A673 (cell line): Measurements from ENCODE around the gene RHBDD3. TPM values are rescaled to one million over a fixed set of nuclear protein-coding genes. Genes with fewer than 3 reads are reported as not detected.
"Not testable (repeated sequence)": the region's sequence is repeated elsewhere in the genome, so short reads cannot be mapped to it uniquely, and the experiment has no call there.

Source experiments
- BruUV-seq: library from RNA; stranded (reverse); fragments of 400-500 nt; replicated peaks from 2 replicates; lab custom pipeline; 2021; lab: Mats Ljungman, UMichigan
- CTCF ChIA-PET: fragments of 300-600 bp; sonication (Branson Sonifier 250); formaldehyde crosslinking; loops from one replicate; lab custom pipeline; 2022; ENCODE audit warnings: antibody characterized with exemption; lab: Charles Lee
- POLR2A ChIA-PET: fragments of 300-600 bp; sonication (Branson Sonifier 250); formaldehyde crosslinking; loops from one replicate; lab custom pipeline; 2022; ENCODE audit warnings: antibody characterized with exemption; ENCODE audit not compliant: low non-redundant PET; lab: Charles Lee
- DNase-seq: peaks from one replicate; pipeline ENCODE4 v3.0.0-alpha.2; 2015; ENCODE audit warnings: low spot score
- H3K27ac ChIP-seq: fragments of 200-600 bp; sonication (generic); 2 replicates; pipeline ENCODE4 v1.5.1; 2016; ENCODE audit warnings: mixed run types, low read depth, mild to moderate bottlenecking, mixed read lengths, antibody characterized with exemption, low read length; ENCODE audit not compliant: poor library complexity, severe bottlenecking
- H3K27me3 ChIP-seq: fragments of 200-600 bp; sonication (generic); replicated peaks from 2 replicates; pipeline ENCODE4 v1.6.1; 2017; ENCODE audit warnings: mixed run types, low read depth, mild to moderate bottlenecking, mixed read lengths, antibody characterized with exemption, low read length; ENCODE audit not compliant: insufficient read depth, poor library complexity
- H3K36me3 ChIP-seq: fragments of 200-600 bp; sonication (generic); 2 replicates; pipeline ENCODE4 v1.6.1; 2016; ENCODE audit warnings: mixed run types, mild to moderate bottlenecking, mixed read lengths, antibody characterized with exemption, low read length; ENCODE audit not compliant: insufficient read depth, poor library complexity, severe bottlenecking
- H3K4me1 ChIP-seq: fragments of 200-600 bp; sonication (generic); 2 replicates; pipeline ENCODE4 v1.6.1; 2017; ENCODE audit warnings: mixed run types, mild to moderate bottlenecking, mixed read lengths, antibody characterized with exemption, low read length; ENCODE audit not compliant: insufficient read depth, poor library complexity, severe bottlenecking
- H3K4me3 ChIP-seq: fragments of 200-600 bp; sonication (generic); 2 replicates; pipeline ENCODE4 v1.5.1; 2016; ENCODE audit warnings: low read depth, mixed run types, mild to moderate bottlenecking, mixed read lengths, low read length; ENCODE audit not compliant: poor library complexity, severe bottlenecking
- H3K9me3 ChIP-seq: fragments of 200-600 bp; sonication (generic); 2 replicates; pipeline ENCODE4 v1.6.1; 2016; ENCODE audit warnings: mixed run types, low read depth, mild to moderate bottlenecking, mixed read lengths, antibody characterized with exemption, low read length; ENCODE audit not compliant: poor library complexity, severe bottlenecking
- EZH2 ChIP-seq: fragments of 200-600 bp; sonication (generic); IDR thresholded peaks from 2 replicates; pipeline ENCODE4 v1.6.1; 2017; ENCODE audit warnings: borderline replicate concordance, low read depth, mild to moderate bottlenecking, mixed read lengths, antibody characterized with exemption, low read length; ENCODE audit not compliant: poor library complexity, severe bottlenecking
- intact Hi-C: fragments of 100-400 bp; cut with micrococcal nuclease; formaldehyde crosslinking; loops from one replicate; pipeline ENCODE4 v1.10.0; 2022; ENCODE audit not compliant: unreplicated experiment
- total RNA-seq: library from RNA; stranded (reverse); gene quantifications from 2 replicates; pipeline ENCODE4 v1.2.3, GENCODE V29; 2021
- TF ChIP-seq, protein P1 (sequence below): fragments of 300-800, 200-600 bp; sonication (generic); conservative IDR thresholded peaks from 2 replicates; pipeline ENCODE4 v1.5.1; 2017; ENCODE audit warnings: low read depth, mild to moderate bottlenecking, antibody characterized with exemption, low read length, moderate library complexity, mixed read lengths

RHBDD3 gene
- total RNA-seq, 1 experiment from 2014 or later: 84.0 TPM

DNA sequence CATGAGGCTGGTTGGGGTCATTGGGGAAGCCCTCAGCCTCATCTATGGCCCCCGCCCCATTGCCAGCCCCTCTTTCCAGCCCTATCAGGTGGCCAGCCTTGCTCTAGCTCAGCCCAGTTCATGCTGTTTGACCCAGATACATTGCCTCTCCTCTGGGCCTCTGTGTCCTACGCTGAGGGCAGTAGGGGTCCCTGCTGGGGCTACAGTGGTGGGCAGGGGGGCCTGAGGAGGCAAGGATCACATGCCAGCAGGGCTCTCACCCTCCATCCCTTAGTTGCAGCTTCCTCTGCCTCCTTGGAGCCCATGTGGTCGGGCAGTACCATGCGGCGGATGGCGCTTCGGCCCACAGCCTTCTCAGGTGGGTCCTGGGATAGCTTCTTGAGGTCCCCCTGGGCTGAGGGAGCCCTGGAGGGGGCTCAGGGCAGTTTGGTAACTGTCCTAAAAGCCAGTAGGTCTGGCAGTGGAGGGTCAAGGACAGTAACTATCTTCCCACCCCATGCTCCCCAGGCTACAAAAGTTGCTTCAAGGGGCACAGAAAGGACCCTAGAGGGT, 42.8 kb downstream of the RHBDD3 start:
- H3K27me3 ChIP-seq: no peaks in the 10 kb centered on the region
- no peaks in the 10 kb centered on the region for H3K4me1 ChIP-seq
- POLR2A ChIA-PET: no interaction called here
- DNase-seq: no peak
- H3K36me3 ChIP-seq: no peaks in the 10 kb centered on the region
- intact Hi-C loops: no loop called here
- no peak for TF ChIP-seq EZH2
- TF ChIP-seq, protein P1, sequence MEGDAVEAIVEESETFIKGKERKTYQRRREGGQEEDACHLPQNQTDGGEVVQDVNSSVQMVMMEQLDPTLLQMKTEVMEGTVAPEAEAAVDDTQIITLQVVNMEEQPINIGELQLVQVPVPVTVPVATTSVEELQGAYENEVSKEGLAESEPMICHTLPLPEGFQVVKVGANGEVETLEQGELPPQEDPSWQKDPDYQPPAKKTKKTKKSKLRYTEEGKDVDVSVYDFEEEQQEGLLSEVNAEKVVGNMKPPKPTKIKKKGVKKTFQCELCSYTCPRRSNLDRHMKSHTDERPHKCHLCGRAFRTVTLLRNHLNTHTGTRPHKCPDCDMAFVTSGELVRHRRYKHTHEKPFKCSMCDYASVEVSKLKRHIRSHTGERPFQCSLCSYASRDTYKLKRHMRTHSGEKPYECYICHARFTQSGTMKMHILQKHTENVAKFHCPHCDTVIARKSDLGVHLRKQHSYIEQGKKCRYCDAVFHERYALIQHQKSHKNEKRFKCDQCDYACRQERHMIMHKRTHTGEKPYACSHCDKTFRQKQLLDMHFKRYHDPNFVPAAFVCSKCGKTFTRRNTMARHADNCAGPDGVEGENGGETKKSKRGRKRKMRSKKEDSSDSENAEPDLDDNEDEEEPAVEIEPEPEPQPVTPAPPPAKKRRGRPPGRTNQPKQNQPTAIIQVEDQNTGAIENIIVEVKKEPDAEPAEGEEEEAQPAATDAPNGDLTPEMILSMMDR: no peak
- no peak overlapping the region for H3K27ac ChIP-seq
- BruUV-seq: no TSS peak
- H3K9me3 ChIP-seq: no peaks in the 10 kb centered on the region
- CTCF ChIA-PET: no interaction called here
- H3K4me3 ChIP-seq: no peak overlapping the region

DNA sequence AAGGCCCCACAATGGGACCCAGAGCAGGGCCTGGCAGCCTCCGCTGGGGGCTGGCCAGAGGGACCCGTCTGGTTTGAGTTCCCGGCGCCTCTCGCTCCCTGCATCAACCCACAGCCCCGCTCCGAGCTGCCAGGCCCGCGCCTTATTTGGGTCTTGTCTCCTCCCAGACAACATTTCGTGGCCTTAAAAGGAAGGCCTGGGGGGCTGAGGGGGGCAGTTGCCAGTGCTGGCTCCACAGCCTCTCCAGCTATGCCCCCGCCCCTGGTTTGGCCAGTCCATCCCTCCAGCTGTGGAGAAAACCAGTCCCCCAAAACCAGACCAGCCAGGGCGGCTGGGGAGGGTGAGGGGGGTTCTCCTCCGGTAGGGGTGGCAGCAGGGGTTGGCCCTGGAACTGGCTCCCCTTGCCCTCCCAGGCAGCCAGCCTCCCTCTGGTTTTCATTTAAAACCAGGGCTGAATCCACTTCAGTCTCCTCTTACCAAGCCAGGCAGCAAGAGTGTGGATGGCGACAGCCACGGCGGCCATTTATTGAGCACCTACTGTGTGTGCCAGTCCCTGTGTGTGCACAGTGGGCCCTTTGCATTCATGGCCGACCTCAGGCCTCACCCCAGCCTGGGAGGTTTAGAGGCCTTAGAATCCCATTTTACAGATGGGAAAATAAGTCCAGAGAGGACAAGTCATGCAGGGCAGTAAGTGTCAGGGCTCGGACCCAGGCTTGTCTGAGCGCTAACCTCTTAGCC, 43.5 kb downstream of the RHBDD3 start:
- Histone ChIP-seq H3K4me1 (no peaks in the 10 kb centered on the region), H3K9me3 (no peaks in the 10 kb centered on the region), H3K27me3 (no peaks in the 10 kb centered on the region), H3K27ac (no peak overlapping the region), H3K36me3 (no peaks in the 10 kb centered on the region), H3K4me3 (no peak overlapping the region)
- TF ChIP-seq, protein P1: no peak
- TF ChIP-seq EZH2: no peak
- CTCF ChIA-PET: no interaction called here
- no peak for DNase-seq
- BruUV-seq: no TSS peak
- POLR2A ChIA-PET: no interaction called here
- intact Hi-C loops: no loop called here

DNA sequence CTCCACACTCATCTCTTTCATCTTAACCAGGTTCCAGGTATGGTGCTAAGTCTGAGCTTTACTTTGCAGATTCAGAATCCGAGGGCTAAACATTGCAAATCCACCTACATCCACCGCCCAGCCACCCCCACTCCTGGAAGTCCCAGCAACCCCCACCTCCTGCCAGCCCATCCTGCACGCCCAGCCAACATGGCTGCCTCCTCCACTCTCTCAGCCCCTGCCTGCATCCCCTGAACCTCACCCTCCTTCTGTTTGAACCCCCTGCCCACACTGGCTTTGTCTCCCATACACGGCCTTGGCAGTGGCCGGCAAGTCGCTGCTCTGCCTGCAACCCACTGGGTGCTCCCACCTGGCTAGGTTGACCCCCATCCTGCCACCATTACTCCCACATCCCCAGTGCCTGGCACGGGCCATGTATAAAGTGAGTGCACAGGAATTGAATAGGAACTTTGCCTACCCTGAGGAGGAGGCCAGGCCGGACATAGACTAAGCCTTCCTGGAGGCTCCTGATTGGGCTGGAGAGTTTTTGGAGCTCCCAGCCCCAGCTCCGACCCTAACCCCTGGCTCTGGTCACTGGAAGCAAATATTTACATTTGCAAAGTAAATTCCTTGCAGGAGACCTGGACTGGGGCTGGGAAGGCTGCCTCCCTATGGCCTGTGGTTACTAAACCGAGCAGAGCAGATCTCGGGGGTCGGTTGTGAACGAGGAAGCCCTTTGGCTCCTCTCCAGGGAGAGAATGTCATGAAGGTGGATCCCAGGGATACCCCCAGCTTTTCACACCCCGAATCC, 47.7 kb downstream of the RHBDD3 start:
- ChIA-PET POLR2A (no interaction called here), CTCF (no interaction called here)
- no TSS peak for BruUV-seq
- Histone ChIP-seq H3K27me3 (no peaks in the 10 kb centered on the region), H3K36me3 (no peaks in the 10 kb centered on the region), H3K4me3 (no peak overlapping the region), H3K4me1 (no peaks in the 10 kb centered on the region), H3K27ac (no peak overlapping the region), H3K9me3 (no peaks in the 10 kb centered on the region)
- no peak for DNase-seq
- no peak for TF ChIP-seq EZH2
- TF ChIP-seq, protein P1: no peak
- intact Hi-C loops: no loop called here

DNA sequence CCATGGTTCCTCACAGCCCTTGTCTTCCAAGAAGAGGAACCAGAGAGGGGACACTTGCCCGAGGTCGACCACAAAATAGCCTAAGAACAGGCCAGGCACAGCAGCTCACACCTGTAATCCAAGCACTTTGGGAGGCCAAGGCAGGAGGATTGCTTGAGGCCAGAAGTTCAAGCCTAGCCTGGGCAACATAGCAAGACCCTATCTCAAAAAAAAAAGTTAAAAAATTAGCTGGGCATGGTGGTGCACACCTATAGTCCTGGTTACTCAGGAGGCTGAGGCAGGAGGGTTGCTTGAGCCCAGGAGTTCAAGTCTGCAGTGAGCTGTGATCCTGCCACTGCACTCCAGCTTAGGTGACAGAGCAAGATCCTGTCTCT, 48.4 kb downstream of the RHBDD3 start:
- DNase-seq, H3K36me3 ChIP-seq, H3K27me3 ChIP-seq, CTCF ChIA-PET, H3K4me1 ChIP-seq, H3K27ac ChIP-seq, BruUV-seq, intact Hi-C loops, H3K9me3 ChIP-seq, H3K4me3 ChIP-seq: not testable (repeated sequence)
- POLR2A ChIA-PET: interaction anchor here (0.7 kb wide), 1 partner anchor 745 kb away, joined by 6 read pairs; no protein-coding TSS in a partner anchor
